Inferior parietal cortex (tissue), 1 donor: ENCODE measurements around the gene ELK3.
"Not testable (repeated sequence)": the region's sequence is repeated elsewhere in the genome, so short reads cannot be mapped to it uniquely, and the experiment has no call there.

Experiments
- DNase-seq: peaks from one replicate; pipeline ENCODE4 v3.0.0-alpha.2; 2016; ENCODE audit errors: extremely low spot score

Gene ELK3

DNA sequence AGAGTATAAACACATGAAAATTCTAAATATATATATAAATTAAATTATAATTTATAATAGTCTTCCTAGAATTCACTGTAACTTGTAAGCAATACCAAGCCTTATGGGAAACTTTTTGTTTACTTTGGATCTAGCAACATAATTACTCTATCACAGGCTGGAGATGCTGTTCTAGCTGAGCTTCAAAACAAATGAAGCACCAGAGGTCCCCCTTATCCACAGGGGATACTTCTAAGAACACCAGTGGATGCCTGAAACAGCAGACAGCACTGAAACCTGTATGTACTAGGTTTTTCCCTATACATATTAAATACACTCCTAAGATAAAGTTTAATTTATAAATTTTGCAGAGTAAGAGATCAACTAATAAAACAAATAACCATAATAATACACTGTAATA is 109.5 kb downstream of the ELK3 start:
- DNase-seq: no peak

GRCh38 chr12:96305665-96306064 is 111.5 kb downstream of the ELK3 start:
- DNase-seq: no peak

GRCh38 chr12:96308881-96309280 is 114.7 kb downstream of the ELK3 start:
- DNase-seq: no peak

GRCh38 chr12:96310067-96310466 is 115.9 kb downstream of the ELK3 start:
- no peak for DNase-seq

GRCh38 chr12:96311191-96311590 is 117.0 kb downstream of the ELK3 start:
- DNase-seq: no peak

- no peak for DNase-seq
These were observed 119.4 kb downstream of the ELK3 start for GRCh38 chr12:96313606-96314005.

DNA sequence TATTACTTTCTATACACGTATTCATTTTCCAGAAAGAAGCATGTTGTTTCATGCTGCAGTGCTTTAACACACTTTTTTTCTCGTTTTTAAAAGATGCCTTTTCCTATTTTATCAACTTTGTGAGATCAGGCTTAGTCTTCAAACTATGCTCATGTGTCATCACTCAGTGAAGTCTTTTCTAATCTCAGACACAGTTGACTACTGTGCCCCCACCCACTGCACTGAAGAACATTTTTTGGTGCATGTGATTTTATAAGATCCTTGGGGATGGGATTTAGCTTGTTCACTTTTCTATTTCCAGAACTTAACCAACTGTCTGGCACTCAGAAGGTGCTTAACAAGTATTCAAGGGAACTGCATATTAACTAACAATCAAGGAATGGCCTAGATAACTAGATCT is 120.5 kb downstream of the ELK3 start:
- DNase-seq: no peak

GRCh38 chr12:96315741-96316481 is 121.7 kb downstream of the ELK3 start:
- not testable (repeated sequence) for DNase-seq

DNA sequence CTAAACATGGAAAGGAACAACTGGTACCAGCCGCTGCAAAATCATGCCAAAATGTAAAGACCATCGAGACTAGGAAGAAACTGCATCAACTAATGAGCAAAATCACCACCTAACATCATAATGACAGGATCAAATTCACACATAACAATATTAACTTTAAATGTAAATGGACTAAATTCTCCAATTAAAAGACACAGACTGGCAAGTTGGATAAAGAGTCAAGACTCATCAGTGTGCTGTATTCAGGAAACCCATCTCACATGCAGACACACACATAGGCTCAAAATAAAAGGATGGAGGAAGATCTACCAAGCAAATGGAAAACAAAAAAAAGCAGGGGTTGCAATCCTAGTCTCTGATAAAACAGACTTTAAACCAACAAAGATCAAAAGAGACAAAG is 123.6 kb downstream of the ELK3 start:
- DNase-seq: not testable (repeated sequence)
